ENCODE measurements around the gene DLGAP1. TPM values are rescaled to one million over a fixed set of nuclear protein-coding genes. Genes with fewer than 3 reads are reported as not detected.

Gene DLGAP1
- total and polyA plus RNA-seq, 10 of the 15 experiments (the other 5 are each of a cell fraction or from before 2014, with no cell fraction given), result 0.23 to 27.6 (median 1.9) TPM

DNA sequence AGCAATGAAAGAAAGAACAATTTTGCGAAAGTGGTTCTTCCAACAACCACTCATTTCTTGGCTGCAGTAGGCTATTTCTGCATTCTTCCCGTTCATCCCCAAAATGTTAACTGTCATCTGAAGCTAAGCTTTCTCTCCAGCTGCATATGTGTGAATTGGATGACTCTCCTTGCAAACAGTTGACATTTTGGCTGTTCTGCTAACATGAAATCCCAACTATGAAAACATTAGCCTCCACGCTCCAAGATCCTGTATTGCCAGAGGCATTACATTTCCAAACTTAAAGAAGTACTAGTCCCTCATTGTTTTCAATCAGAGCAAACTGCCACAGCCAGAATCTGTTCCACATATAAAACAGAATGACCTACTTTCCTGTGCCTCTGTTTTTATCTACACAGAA is 916.7 kb downstream of the DLGAP1 start:
- ChIA-PET RAD21 (ENCODE audit: unreplicated experiment) (no interaction called here), SMC1A (ENCODE audit: uncharacterized antibody, unreplicated experiment) (interaction anchor here (2.0 kb wide), 1 partner anchor 12 kb away, joined by 7 read pairs; no protein-coding TSS in a partner anchor), POLR2A (no interaction called here), CTCF (interaction anchor here (0.8 to 1.2 kb wide), 2 partner anchors 9 to 46 kb away, joined by 3 read pairs; no protein-coding TSS in a partner anchor)
- no peak overlapping the region for H3K4me2 ChIP-seq (ENCODE audit: control insufficient read depth, insufficient read depth)
- H3K36me3 ChIP-seq (ENCODE audit: control insufficient read depth in 2 of 2, insufficient read depth in 2 of 2, low read length in 1 of 2), result peaks cover 0 to 2% of the 10 kb centered on the region in 2 experiments; a peak in 2 of 4 replicates
- H3K27me3 ChIP-seq (replicated peaks in 1 of 2; ENCODE audit: control insufficient read depth in 2 of 2, insufficient read depth in 2 of 2, low read length in 1 of 2), result no peaks in the 10 kb centered on the region
- in situ Hi-C loops (cut with MboI), result no loop called here
- 51% methylated on average over 3 of the region's 3 CpGs for WGBS (ENCODE audit: insufficient coverage, insufficient replicate concordance, low lambda C conversion rate, missing lambda C conversion rate)
- H3K9ac ChIP-seq (ENCODE audit: control insufficient read depth, insufficient read depth, low read length), result no peak overlapping the region
- H4K20me1 ChIP-seq (ENCODE audit: control insufficient read depth, insufficient read depth), result no peaks in the 10 kb centered on the region
- no peak for FAIRE-seq
- H3K27ac ChIP-seq (ENCODE audit: control insufficient read depth, insufficient read depth), result no peak overlapping the region
- TF ChIP-seq RAD21 (IDR thresholded peaks at IDR 0.05; ENCODE audit: insufficient read depth, low read depth, low read length) (no peak), POLR2AphosphoS2 (IDR thresholded peaks at IDR 0.05; ENCODE audit: low read depth, low read length) (no peak), KLF5 (IDR thresholded peaks at IDR 0.05; ENCODE audit: partially characterized antibody) (no peak)
- no peak for DNase-seq (ENCODE audit: low read depth, low spot score)
- peaks cover 11% of the 10 kb centered on the region for H3K4me1 ChIP-seq (ENCODE audit: control insufficient read depth, insufficient read depth, low read length)
- no peaks in the 10 kb centered on the region; the same call in 2 of the 3 replicates for H3K9me3 ChIP-seq (replicated peaks; ENCODE audit: control insufficient read depth, insufficient read depth, low read length)
- ATAC-seq, result no peak
- H3K4me3 ChIP-seq, result no peak overlapping the region
- BruUV-seq (replicated peaks), result no TSS peak
- no peaks in the 10 kb centered on the region for H3K79me2 ChIP-seq (ENCODE audit: control insufficient read depth, insufficient read depth, low read length)
- H2AFZ ChIP-seq (ENCODE audit: control insufficient read depth, low read depth, low read length), result no peak overlapping the region
- intact Hi-C loops (cut with micrococcal nuclease; ENCODE audit: unreplicated experiment), result no loop called here

DNA sequence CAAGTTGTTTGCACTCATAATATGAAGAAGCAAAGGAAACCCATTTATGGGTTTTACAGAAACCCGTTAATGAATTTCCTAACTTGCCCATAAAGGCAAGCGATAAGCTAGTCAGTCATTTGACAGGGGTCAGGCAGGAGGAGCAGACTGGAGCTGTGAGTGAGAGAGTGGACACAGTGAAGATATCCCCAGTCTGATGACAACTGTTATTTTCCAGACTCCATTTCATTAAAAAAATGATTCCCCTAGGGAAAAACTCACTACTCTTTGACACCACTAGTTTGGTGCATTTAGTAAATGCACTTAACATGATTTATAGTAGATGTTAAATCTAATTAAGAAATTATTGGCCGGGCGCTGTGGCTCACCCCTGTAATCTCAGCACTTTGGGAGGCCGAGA is 924.3 kb downstream of the DLGAP1 start:
- no peaks in the 10 kb centered on the region for H3K27me3 ChIP-seq (replicated peaks in 1 of 2; ENCODE audit: control insufficient read depth in 2 of 2, insufficient read depth in 2 of 2, low read length in 1 of 2)
- H3K9ac ChIP-seq (ENCODE audit: control insufficient read depth, insufficient read depth, low read length), result no peak overlapping the region
- ChIA-PET POLR2A (interaction anchor here (1.8 kb wide), 1 partner anchor 55 kb away, joined by 5 read pairs; no protein-coding TSS in a partner anchor), CTCF (interaction anchor here (1.6 to 2.7 kb wide), 2 partner anchors 11 to 55 kb away, joined by 3 to 14 read pairs; no protein-coding TSS in a partner anchor), SMC1A (ENCODE audit: uncharacterized antibody, unreplicated experiment) (interaction anchor here (0.6 to 1.4 kb wide), 3 partner anchors 14 to 76 kb away, joined by 3 to 4 read pairs (median 3); no protein-coding TSS in a partner anchor), RAD21 (ENCODE audit: unreplicated experiment) (interaction anchor here (1.0 kb wide), 1 partner anchor 143 kb away, joined by 3 read pairs; no protein-coding TSS in a partner anchor)
- no peak for DNase-seq (ENCODE audit: low read depth, low spot score)
- H3K4me3 ChIP-seq, result no peak overlapping the region
- H3K4me2 ChIP-seq (ENCODE audit: control insufficient read depth, insufficient read depth), result no peak overlapping the region
- ATAC-seq, result no peak
- H2AFZ ChIP-seq (ENCODE audit: control insufficient read depth, low read depth, low read length), result no peak overlapping the region
- H3K27ac ChIP-seq (ENCODE audit: control insufficient read depth, insufficient read depth), result no peak overlapping the region
- intact Hi-C loops (cut with micrococcal nuclease; ENCODE audit: unreplicated experiment) (no loop called here), in situ Hi-C loops (cut with MboI) (no loop called here)
- no peak for FAIRE-seq
- 65% methylated on average over 5 of the region's 5 CpGs for WGBS (ENCODE audit: insufficient coverage, insufficient replicate concordance, low lambda C conversion rate, missing lambda C conversion rate)
- H3K79me2 ChIP-seq (ENCODE audit: control insufficient read depth, insufficient read depth, low read length), result no peaks in the 10 kb centered on the region
- H3K9me3 ChIP-seq (replicated peaks; ENCODE audit: control insufficient read depth, insufficient read depth, low read length), result no peaks in the 10 kb centered on the region; the same call in 2 of the 3 replicates
- H4K20me1 ChIP-seq (ENCODE audit: control insufficient read depth, insufficient read depth), result no peaks in the 10 kb centered on the region
- peaks cover 9% of the 10 kb centered on the region for H3K4me1 ChIP-seq (ENCODE audit: control insufficient read depth, insufficient read depth, low read length)
- no TSS peak for BruUV-seq (replicated peaks)
- peaks cover 0 to 2% of the 10 kb centered on the region in 2 experiments; a peak in 2 of 4 replicates for H3K36me3 ChIP-seq (ENCODE audit: control insufficient read depth in 2 of 2, insufficient read depth in 2 of 2, low read length in 1 of 2)
- no peak for TF ChIP-seq WRNIP1 (IDR thresholded peaks at IDR 0.05; ENCODE audit: borderline replicate concordance, low read depth, low read length)
- TF ChIP-seq, protein P1, sequence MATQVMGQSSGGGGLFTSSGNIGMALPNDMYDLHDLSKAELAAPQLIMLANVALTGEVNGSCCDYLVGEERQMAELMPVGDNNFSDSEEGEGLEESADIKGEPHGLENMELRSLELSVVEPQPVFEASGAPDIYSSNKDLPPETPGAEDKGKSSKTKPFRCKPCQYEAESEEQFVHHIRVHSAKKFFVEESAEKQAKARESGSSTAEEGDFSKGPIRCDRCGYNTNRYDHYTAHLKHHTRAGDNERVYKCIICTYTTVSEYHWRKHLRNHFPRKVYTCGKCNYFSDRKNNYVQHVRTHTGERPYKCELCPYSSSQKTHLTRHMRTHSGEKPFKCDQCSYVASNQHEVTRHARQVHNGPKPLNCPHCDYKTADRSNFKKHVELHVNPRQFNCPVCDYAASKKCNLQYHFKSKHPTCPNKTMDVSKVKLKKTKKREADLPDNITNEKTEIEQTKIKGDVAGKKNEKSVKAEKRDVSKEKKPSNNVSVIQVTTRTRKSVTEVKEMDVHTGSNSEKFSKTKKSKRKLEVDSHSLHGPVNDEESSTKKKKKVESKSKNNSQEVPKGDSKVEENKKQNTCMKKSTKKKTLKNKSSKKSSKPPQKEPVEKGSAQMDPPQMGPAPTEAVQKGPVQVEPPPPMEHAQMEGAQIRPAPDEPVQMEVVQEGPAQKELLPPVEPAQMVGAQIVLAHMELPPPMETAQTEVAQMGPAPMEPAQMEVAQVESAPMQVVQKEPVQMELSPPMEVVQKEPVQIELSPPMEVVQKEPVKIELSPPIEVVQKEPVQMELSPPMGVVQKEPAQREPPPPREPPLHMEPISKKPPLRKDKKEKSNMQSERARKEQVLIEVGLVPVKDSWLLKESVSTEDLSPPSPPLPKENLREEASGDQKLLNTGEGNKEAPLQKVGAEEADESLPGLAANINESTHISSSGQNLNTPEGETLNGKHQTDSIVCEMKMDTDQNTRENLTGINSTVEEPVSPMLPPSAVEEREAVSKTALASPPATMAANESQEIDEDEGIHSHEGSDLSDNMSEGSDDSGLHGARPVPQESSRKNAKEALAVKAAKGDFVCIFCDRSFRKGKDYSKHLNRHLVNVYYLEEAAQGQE (IDR thresholded peaks at IDR 0.05; ENCODE audit: low read depth, low read length), result no peak
- TF ChIP-seq CHD1 (IDR thresholded peaks at IDR 0.05; ENCODE audit: low read depth, low read length), result no peak
- TF ChIP-seq, protein P2, sequence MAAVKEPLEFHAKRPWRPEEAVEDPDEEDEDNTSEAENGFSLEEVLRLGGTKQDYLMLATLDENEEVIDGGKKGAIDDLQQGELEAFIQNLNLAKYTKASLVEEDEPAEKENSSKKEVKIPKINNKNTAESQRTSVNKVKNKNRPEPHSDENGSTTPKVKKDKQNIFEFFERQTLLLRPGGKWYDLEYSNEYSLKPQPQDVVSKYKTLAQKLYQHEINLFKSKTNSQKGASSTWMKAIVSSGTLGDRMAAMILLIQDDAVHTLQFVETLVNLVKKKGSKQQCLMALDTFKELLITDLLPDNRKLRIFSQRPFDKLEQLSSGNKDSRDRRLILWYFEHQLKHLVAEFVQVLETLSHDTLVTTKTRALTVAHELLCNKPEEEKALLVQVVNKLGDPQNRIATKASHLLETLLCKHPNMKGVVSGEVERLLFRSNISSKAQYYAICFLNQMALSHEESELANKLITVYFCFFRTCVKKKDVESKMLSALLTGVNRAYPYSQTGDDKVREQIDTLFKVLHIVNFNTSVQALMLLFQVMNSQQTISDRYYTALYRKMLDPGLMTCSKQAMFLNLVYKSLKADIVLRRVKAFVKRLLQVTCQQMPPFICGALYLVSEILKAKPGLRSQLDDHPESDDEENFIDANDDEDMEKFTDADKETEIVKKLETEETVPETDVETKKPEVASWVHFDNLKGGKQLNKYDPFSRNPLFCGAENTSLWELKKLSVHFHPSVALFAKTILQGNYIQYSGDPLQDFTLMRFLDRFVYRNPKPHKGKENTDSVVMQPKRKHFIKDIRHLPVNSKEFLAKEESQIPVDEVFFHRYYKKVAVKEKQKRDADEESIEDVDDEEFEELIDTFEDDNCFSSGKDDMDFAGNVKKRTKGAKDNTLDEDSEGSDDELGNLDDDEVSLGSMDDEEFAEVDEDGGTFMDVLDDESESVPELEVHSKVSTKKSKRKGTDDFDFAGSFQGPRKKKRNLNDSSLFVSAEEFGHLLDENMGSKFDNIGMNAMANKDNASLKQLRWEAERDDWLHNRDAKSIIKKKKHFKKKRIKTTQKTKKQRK (IDR thresholded peaks at IDR 0.05; ENCODE audit: low read depth, low read length), result no peak
- TF ChIP-seq, protein P3, sequence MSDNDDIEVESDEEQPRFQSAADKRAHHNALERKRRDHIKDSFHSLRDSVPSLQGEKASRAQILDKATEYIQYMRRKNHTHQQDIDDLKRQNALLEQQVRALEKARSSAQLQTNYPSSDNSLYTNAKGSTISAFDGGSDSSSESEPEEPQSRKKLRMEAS (IDR thresholded peaks at IDR 0.05; ENCODE audit: low read depth, low read length), result no peak
